ENCODE data around the gene FAM204A. TPM values are rescaled to one million over a fixed set of nuclear protein-coding genes. Genes with fewer than 3 reads are reported as not detected.

The FAM204A gene
- total RNA-seq, 4 donors from 2014 or later = 45.7 to 65.2 (median 55.0) TPM

DNA sequence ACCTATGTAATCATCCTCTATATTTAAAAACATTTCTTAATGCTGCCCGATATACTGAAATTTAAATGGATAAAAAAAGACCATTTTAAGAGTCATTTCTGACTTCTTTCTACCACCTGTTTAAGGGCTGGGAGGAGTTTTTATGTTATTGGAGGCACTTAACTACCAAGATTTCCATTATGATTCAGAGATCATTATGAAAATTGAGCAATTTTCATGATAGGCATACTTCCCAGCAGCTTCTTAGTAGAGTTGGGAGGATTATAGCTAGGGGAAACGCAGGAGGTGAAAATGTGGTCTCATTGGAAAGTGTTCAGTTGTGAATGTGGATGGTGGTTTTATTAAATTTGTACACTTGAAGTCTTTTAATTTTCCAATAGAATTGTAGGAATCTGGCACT is 28.4 kb upstream of the FAM204A start:
- intact Hi-C loops (cut with DNase I) = no loop called here
- Histone ChIP-seq H3K36me3 (no peaks in the 10 kb centered on the region), H3K27me3 (no peaks in the 10 kb centered on the region), H3K9me3 (no peaks in the 10 kb centered on the region), H3K4me1 (no peaks in the 10 kb centered on the region), H3K4me3 (replicated peaks in 1 of 3) (no peak overlapping the region), H3K27ac (no peak overlapping the region)
- TF ChIP-seq, protein P1, sequence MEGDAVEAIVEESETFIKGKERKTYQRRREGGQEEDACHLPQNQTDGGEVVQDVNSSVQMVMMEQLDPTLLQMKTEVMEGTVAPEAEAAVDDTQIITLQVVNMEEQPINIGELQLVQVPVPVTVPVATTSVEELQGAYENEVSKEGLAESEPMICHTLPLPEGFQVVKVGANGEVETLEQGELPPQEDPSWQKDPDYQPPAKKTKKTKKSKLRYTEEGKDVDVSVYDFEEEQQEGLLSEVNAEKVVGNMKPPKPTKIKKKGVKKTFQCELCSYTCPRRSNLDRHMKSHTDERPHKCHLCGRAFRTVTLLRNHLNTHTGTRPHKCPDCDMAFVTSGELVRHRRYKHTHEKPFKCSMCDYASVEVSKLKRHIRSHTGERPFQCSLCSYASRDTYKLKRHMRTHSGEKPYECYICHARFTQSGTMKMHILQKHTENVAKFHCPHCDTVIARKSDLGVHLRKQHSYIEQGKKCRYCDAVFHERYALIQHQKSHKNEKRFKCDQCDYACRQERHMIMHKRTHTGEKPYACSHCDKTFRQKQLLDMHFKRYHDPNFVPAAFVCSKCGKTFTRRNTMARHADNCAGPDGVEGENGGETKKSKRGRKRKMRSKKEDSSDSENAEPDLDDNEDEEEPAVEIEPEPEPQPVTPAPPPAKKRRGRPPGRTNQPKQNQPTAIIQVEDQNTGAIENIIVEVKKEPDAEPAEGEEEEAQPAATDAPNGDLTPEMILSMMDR (IDR thresholded peaks at IDR 0.05) = no peak
- no peak for TF ChIP-seq POLR2A (IDR thresholded peaks at IDR 0.05)
- 93 to 95% methylated on average over 2 of the region's 2 CpGs for WGBS, 2 donors
- DNase-seq = no peak

DNA sequence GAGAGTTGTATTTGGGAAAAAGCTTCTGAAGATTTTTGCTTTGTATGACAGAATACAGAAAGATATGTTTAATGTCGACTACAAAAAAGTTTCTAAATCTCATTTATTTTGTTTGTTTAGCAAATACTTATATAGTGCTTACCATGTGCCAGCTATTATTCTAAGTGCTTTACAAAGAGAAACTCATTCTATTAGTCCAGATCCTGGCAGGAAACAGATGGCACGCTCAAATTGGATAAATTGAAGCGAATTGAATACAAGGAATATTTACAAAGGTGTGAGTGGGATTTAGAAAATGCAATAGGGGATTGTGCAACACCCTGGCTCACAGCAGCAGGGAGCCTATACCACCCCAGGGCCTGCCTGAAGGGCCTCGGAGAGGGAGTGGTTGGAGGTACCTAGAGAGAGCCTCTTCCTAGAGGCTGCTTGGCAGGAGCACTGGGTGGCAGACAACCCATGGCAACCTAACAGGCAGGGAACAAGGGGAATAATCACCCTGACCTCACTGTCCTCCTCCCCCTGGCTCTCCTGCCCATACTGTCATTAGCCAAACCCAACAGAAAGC is 27.6 kb upstream of the FAM204A start:
- no peak overlapping the region for H3K4me3 ChIP-seq (replicated peaks in 1 of 3)
- no peaks in the 10 kb centered on the region for H3K27me3 ChIP-seq
- H3K36me3 ChIP-seq = no peaks in the 10 kb centered on the region
- H3K4me1 ChIP-seq = no peaks in the 10 kb centered on the region
- no peaks in the 10 kb centered on the region for H3K9me3 ChIP-seq
- WGBS, 2 donors = 72 to 74% methylated on average over 4 of the region's 4 CpGs
- intact Hi-C loops (cut with DNase I) = no loop called here
- DNase-seq = no peak
- H3K27ac ChIP-seq = no peak overlapping the region
- TF ChIP-seq, protein P1 (IDR thresholded peaks at IDR 0.05) = no peak
- no peak for TF ChIP-seq POLR2A (IDR thresholded peaks at IDR 0.05)

DNA sequence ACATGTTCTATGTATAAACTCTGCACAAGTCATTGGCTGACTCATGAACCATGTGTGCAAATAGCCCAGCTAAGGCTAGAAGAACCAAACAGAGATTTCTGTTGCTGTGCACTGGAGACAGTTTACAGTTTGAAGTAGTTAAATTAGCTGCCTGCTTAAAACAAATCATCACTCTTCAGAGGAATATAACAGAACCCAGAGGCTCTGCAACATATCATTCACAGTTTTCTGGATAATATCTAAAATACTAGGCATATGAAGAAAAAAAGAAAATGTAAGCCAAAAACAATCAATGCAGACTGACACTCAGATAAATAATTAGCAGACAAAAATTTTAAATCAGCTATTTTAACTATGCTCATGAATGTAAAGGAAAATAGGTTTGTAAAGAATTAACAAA is 23.6 kb upstream of the FAM204A start:
- Histone ChIP-seq H3K9me3 (no peaks in the 10 kb centered on the region), H3K4me1 (no peaks in the 10 kb centered on the region), H3K27ac (no peak overlapping the region), H3K4me3 (replicated peaks in 1 of 3) (no peak overlapping the region), H3K36me3 (no peaks in the 10 kb centered on the region), H3K27me3 (no peaks in the 10 kb centered on the region)
- intact Hi-C loops (cut with DNase I) = no loop called here
- no peak for DNase-seq
- TF ChIP-seq, protein P1 (IDR thresholded peaks at IDR 0.05) = no peak
- TF ChIP-seq POLR2A (IDR thresholded peaks at IDR 0.05) = no peak

DNA sequence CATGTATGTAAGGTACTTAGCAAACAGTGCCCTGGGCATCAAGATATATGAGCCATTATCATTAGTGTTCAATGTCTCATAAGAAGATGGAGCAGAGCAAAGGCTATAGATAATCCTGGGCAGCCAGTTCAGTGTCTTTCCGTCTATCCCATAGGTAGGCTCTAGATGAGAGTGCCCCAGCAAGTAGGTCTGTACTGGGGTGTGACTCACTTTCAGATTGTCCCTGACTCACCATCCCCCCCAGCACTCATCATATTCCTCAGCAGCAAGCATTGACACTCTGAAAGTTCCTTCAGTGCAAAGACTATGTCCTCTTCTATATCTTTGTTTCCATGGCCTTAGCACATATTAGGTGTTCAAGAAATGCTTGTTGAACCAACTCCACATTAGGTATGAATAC is 20.0 kb upstream of the FAM204A start:
- H3K9me3 ChIP-seq = no peaks in the 10 kb centered on the region
- no peaks in the 10 kb centered on the region for H3K4me1 ChIP-seq
- intact Hi-C loops (cut with DNase I) = no loop called here
- H3K27ac ChIP-seq = no peak overlapping the region
- TF ChIP-seq POLR2A (IDR thresholded peaks at IDR 0.05) = no peak
- TF ChIP-seq, protein P1 (IDR thresholded peaks at IDR 0.05) = no peak
- no peaks in the 10 kb centered on the region for H3K36me3 ChIP-seq
- WGBS, 2 donors = 94 to 100% methylated on average over 1 of the region's 1 CpG
- H3K27me3 ChIP-seq = no peaks in the 10 kb centered on the region
- H3K4me3 ChIP-seq (replicated peaks in 1 of 3) = no peak overlapping the region
- no peak for DNase-seq

DNA sequence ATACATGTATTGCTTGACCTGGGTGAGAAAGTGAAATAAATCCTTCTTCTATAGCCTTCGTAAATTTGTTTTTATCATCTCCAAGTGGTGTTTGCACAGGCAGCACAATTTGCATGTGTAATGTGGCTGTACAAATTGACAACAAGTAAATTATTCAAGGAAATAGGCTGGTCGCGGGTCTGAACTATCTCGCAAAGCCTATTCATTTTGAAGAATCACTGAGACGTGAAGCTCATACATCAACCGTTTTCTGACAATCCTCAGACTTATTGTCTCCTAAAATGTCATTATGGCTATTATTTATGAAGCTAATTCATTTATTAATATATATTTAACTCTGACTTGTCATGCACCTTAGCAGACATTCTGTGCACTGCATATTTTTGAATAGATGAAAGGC is 16.2 kb upstream of the FAM204A start:
- no peak overlapping the region for H3K27ac ChIP-seq
- WGBS, 2 donors = 84 to 85% methylated on average over 6 of the region's 6 CpGs
- intact Hi-C loops (cut with DNase I) = no loop called here

More for the DNA sequence above, 16.2 kb upstream of the FAM204A start:
- no peaks in the 10 kb centered on the region for H3K4me1 ChIP-seq
- no peak for DNase-seq
- H3K9me3 ChIP-seq = no peaks in the 10 kb centered on the region
- no peak overlapping the region for H3K4me3 ChIP-seq (replicated peaks in 1 of 3)
- H3K27me3 ChIP-seq = no peaks in the 10 kb centered on the region
- no peak for TF ChIP-seq POLR2A (IDR thresholded peaks at IDR 0.05)
- TF ChIP-seq, protein P1 (IDR thresholded peaks at IDR 0.05) = no peak
- H3K36me3 ChIP-seq = no peaks in the 10 kb centered on the region
